HT1080 (cell line): ENCODE results near the gene BTG1. TPM values are rescaled to one million over a fixed set of nuclear protein-coding genes. Genes with fewer than 3 reads are reported as not detected.
"Not testable (repeated sequence)": the region's sequence is repeated elsewhere in the genome, so short reads cannot be mapped to it uniquely, and the experiment has no call there.

ENCODE experiments used
- DNase-seq: peaks from one replicate; pipeline ENCODE4 v3.0.0-alpha.2; 2015; ENCODE audit warnings: low read depth
- total RNA-seq: library from RNA; depleted of rRNA; stranded (reverse); fragments of >200 nt; shearing (Covaris generic); gene quantifications from 2 replicates; pipeline ENCODE4 v1.2.3, GENCODE V29; 2014

BTG1 gene
- total RNA-seq, 1 experiment from 2014 or later = 17.8 TPM

DNA sequence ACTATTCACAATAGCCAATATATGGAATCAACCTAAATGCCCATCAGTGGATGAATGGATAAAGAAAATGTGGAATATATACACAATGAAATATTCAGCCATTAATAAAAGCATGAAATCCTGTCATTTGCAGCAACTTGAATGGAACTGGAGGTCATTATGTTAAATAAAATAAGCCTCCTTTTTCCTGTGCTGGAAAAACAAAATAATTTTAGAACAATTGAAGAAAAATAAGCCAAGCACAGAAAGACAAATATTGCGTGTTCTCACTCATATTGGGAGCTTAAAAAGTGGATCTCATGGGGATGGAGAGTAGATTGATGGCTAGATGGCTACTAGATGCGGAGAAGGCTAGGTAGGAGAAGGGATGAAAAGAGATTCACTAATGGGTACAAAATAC, 6.3 kb upstream of the BTG1 start:
- no peak for DNase-seq

DNA sequence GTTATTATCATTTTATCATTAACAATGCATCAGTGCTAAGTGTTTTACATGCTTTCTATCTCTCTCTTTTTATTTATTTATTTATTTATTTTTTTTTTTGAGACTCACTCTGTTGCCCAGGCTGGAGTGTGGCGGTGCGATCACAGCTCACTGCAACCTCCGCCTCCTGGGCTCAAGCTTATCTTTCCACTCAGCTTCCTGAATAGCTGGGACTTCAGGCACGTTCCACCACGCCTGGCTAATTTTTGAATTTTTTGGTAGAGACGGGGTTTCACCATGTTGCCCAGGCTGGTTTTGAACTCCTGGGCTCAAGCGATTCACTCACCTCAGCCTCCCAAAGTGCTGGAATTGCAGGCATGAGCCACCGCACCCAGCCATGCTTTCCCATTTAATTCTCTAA, 3.9 kb upstream of the BTG1 start:
- DNase-seq = no peak

DNA sequence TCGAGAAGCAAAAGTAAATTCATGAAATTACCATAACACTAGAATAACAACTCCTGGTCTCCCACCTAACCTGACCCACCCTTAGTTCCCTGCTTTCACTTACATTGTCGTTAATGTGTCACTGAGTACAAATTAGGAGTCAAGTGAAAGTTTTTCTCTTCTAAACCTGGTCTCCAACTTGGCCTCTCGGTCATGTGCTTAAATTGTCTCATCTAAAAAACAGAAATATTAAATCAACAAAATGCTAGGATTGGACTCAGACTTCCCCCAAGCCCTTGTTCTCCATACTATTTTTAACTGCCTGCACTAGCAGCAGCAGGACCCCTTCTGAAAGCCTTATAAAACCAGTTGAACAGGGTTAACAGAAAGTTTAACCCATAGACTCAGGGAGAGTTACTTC, 1.8 kb upstream of the BTG1 start:
- no peak for DNase-seq

DNA sequence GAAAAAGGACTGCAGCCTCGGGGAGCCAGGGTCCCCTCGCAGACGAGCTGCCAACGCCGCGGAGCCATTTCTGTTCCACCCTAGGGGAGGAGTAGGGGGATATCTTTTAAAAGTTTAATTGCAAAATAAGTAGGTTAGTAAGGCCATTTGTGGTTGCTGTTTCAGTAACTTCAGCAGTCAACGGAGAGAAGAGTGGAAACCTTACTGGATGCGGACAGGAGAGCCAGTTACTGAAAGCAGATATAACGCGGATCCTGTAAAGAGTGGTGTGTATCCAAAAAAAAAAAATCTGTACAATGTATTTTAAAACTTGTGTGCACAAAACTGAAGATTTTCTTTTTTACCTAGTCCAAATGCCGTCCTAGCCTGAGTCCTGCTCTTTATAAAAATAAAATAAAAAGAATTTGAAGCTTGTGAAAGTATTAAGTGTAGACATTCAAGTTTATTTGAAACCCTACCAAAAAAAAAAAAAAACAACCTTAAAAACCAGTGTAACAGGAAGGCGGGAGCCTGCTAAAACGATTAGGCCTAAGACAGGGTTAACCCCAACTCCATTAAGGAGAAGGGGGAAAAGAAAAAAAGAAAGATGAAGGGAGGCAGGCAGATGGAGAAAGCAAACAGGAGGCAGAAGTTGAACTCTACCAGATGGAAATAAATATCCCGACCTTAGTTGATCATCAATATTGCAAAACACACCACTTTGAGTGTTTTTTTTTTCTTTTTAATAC, 1.0 kb upstream of the BTG1 start:
- no peak for DNase-seq

DNA sequence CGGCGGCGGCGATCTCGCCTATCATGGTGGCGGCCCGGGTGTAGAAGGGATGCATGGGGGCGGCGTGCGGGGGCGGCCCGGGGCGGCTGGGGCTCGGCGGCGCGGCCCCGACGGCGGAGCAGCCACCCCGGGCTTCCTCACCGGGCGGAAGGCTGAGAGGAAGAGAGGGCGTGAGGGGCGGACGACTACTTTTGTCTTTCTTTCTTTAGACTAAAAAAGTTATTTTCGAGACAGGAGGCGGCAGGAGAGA, 240 bp downstream of the BTG1 start:
- DNase-seq = no peak

DNA sequence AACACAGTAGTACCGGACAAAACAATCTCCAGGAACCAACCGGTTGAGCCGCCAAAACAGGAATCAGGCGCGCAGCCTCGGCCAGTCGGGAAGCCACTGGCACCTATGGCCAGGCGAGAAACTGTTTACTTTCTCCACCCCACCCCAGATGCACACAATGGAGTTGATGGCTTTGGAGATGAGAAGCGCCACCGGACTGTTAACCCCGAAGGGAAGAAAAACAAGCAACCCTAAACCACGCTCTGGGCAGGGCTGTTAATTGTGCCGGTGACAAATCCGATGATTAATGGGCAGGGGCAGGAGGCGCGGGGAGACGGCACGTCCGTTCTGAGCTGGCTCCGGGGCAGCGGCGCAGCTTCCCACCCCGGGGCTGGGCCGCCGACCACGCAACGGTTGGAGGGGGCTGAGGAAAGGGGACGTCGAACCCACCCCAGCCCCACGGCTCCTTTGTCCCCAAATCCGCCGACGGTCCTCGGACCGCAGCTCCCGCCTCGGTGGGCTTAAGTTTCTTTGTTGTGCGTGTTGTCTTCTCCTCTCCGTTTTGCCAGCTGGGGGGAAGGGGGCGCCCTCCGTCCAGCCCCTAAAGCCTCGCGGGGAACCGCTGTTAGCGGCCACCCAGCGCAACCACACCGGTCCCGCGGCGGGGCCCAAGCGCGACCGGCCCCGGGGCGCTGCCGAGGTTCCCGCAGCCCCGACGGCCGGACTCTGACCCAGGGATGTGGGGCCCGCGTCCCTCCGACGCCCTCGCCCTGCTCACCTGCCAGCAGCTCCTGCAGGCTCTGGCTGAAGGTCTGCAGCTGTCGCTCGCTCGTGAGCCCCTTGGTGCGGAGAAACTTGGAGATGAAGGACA, 790 bp downstream of the BTG1 start:
- peak; percentile 64 for DNase-seq

DNA sequence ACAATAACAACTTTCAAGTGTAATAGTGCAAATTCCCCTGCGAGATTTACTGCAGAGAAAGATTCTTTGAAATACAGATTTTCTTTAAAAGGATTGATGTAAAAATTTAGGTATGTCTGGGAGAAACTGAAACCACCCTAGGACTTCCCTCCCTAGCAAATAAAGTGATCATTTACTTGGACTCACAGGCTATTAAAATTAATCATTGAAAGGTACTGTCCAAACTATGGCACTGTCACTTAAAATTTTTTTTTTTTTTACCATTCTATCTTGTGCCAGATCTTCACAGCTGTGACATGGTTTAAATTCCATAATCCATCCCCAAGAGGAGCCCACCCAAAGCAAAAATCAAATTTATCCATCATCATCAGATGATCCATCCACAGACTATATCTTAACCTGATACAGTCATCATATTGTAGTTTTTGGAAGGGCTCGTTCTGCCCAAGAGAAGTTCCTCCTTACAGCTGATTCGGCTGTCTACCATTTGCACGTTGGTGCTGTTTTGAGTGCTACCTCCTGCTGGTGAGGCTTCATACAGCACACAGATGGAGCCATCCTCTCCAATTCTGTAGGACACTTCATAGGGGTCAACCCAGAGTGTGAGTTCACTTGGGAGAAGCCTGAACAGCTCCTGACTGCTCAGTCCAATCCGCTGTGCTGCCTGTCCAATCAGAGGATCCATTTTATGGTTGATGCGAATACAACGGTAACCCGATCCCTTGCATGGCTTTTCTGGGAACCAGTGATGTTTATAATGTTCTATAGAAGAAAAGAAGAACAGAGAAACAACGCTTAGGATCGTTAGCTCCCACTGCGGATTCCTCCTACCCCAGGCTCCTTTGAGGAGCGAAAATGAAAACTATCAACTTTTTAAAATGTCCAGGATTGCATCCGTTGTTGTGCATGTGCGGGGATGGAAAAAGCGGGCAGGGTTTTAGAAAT, 1.7 kb downstream of the BTG1 start:
- DNase-seq = peak; percentile 90

DNA sequence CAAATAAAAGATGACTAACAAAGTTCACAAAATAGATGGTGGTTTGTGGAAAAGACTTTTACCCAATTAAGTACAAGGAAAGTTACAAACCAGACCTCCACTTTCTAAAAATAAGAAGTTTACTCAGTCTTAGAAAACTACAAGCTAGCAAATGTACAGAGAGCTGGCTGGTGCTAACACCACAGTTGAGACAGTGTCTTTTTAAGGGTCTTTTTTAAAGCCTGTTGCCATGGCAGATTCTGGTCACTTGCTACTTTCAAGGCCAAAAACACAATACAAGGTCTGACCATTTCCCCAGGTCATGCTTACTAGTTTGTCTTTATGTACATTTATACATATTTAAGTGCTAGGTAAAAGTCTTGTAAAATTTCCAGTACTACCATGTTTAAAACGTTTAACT, 2.4 kb downstream of the BTG1 start:
- no peak for DNase-seq

DNA sequence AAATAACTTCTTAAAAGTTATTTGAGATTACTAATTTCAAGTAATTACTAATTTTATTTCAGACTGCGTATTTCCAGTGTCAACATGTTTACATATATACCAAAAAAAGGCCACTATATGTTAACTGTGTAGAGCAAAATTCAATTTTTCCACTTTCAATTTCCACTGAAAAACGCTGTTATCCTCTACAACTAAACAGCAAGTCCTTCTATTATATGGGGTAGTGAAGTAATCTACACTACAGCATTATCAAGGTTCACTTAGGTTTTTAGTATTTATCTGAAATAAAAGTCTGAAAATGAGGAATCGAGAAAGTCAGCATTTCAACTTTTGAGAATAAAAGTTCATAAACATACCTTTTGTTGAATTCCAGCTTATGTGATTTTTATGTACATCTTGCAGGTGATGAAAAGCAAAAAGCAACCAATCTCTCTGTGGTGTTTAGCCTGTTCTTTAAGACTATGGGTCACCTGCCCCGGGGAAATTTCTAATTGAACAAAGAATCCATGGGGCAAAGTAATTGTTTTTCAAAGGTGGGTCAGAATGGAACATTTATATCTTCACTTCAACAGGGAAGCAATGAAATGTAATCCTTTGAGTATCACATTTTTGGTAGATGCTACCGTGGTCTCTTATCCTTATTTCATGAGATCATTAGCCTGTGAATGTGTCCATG, 3.3 kb downstream of the BTG1 start:
- DNase-seq = no peak

DNA sequence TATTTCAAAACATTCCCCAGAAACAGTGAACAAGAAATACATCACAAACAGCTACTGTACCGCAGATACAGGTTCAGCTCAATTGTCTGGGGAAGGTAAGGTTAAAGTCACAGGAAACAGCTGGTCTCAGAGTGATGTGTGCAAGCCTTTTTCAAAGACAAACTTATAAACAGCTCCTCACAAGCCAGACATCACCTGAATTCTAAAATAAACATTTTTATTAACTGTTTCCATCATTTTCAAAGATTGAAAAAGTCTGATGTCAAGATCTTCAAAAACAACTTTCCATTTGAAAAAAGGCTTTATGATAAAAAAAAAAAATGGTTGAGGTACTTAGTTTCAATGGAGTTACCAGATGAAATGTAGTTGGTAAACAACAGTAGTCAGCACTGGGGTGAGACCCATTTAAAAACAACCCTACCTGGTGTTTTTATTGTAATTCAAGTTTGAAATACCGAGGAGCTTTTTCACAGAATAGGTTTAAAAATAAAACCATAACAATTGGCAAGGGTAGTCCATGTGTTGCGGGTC, 4.0 kb downstream of the BTG1 start:
- no peak for DNase-seq

DNA sequence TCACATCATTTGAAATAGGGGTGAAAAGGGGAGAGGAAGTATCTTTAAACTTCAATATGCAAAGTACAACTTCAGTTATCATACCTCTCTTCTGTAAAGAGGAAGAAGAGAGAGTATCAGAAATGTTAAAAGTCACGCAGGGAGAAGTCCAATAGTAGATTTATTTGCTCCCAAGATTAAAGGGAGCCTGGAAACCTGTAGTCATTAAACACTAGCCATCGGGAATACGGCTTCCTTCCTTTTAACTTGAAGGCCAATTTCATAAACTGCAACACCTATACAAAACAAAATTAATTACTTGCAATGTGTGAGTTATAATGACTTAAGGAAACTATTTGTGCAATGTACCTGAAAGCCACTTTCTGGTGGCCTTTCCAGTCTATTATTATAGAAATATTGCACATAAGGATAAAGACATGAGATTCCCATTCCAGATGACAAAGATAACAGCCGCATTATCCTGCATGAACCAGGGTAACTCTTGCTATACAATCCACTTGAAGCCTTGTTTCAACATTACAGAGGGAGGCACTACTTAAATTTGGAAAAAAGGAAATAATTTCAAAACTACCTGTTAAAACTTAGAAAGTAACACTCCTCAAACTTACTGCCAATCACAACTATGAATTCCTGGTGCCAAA, 4.6 kb downstream of the BTG1 start:
- no peak for DNase-seq

DNA sequence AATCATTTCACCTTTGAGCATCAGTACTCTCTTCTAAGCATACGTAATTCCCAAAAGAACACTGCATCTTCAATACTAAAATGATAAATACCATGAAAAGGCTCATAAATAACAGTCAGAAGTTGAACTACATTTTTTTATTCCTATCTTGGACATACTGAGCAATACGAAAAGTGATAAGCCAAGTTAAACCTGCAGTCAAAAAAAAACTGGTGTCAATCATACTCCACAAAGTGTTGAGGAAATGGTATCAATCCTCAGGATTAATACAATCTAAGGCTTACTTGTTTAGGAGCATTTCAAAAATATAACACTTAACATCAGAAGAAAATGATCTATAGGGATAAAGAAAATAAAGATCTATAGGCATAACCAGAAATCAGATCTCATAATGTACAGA, 5.5 kb downstream of the BTG1 start:
- no peak for DNase-seq

DNA sequence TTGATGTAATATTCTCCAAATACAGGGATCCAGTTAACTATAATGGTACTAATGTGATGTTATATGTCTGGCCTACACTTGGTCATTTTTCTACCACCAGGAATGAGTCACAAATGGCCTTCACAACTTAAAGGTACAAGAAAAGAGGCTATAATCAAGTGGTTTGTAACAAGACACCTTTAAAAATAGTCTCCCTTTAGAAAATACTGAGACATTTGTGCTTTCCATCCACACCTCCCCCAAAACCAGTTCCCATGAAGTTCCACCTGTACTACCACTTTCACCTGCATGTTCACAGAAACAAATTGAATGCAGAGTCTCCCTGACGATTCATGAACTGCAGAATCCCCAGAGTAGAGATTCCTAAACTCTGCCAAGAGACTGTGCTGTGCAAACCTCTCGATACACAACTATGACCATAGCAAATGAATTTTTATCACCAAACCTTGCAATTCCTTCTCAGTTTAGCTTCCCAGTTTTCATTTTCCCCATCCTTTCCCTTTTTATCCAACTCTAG, 6.0 kb downstream of the BTG1 start:
- peak; percentile 40 for DNase-seq

DNA sequence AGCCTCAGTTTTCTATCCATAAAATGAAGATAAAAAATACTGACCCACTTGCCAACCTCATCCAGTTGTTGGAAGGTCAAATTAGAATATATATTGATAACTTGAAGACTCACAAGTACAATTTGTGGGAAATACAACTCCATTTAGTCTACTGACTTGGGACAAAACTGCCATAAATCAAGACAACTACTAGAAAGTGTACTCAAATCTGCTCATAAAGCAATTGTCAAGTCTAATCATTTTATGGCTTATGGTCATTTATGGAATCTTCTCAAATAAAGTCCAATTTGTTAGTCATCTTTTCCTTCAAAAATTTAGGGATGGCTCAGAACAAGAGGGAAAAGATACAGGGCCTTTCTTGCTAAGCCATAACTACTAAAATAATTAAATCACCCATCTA, 7.0 kb downstream of the BTG1 start:
- no peak for DNase-seq

DNA sequence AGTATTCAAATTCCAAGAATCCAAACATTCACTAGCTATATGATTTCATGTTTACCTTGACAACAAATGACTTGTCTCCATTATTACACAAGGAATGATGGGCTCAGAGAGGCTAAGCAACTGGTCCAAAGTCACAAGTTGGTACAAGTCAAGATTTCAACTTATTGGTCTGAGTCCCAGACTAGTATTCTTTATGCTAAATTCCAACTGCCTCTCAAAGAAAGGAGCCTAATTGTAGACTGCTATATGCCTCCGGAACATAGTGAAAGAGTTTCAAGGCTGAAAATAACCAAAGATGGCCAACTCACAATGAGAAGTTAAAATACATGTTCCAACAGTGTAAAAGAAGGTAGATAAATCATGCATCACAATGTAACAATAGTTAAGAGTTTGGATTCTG, 7.5 kb downstream of the BTG1 start:
- DNase-seq = no peak

DNA sequence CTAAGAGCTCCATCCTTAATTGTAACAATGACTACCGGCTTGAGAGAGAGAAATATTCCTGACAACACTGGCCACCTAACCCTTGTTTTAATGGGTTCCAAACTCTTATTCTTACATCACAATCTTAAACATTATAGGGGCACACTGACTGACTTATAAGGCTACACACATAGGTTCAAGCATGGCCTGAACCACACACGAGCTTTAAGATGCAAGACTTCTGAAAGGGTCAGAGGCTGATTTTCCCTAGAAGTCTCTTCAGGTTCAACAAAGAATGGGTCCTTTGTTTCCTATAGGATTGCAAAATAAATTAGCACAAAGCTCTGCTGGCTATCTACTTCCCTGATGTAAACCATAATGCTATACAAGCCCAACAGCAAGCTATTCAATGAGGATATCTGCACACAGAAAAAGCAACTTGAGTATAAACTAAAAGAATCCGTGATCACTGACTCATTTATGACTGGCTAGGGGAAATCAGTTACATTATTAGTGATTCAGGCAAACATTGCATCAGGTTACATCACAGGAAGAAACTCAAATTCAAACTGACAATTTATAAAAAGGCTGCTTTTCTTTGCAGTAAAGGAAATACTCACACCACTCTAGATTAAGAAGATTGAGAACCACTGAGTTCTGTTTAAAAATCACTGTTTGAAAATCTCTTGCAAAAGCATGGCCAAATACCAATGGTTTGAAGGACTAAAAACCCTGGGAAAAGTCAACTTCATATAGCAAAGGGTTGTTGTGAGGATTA, 8.5 kb downstream of the BTG1 start:
- DNase-seq = peak; percentile 91

DNA sequence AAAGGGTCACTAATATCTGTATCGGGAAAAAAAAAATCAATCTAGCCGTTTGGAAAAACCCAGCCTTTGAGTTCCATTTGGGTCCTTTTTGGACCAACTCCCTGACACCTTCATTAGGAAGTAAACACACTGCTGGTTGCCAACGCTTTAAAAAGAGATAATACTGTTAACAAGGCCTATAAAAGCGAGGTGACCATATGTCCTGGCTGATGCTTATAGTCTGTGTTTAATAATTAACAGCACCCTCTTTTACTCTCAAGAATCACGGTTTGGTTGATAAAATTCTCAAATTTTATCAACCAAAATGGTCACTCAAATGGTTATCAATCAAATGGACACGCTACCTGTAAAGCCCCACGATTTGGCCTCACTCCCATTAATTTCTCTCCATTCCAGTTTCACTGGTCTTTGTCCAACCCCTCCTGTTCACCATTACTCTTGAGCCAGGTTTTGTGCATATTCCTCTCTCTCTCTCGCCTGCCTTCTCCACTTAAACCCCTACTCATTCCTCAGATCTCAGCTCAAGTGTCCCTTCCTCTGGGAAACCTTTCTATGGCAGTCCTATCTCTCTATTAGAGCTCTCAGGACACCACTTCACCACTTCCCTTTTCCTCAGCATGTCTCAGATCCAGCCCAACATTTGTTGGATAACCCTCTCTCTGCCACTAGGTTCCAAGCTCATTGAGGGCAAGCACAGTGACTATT, 9.5 kb downstream of the BTG1 start:
- no peak for DNase-seq

DNA sequence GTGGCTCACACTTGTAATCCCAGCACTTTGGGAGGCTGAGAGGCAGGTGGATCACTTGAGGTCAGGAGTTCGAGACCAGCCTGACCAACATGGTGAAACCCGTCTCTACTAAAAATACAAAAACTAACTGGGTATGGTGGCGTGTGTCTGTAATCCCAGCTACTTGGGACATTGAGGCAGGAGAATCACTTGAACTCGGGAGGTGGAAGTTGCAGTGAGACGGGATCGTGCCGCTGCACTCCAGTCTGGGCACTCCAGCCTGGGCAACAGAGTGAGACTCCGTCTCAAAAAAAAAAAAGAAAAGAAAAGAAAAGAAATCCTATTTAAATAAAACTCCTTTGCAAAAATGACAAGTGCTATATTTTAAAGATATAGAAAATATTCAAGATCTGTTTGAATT, 10.1 kb downstream of the BTG1 start:
- not testable (repeated sequence) for DNase-seq

DNA sequence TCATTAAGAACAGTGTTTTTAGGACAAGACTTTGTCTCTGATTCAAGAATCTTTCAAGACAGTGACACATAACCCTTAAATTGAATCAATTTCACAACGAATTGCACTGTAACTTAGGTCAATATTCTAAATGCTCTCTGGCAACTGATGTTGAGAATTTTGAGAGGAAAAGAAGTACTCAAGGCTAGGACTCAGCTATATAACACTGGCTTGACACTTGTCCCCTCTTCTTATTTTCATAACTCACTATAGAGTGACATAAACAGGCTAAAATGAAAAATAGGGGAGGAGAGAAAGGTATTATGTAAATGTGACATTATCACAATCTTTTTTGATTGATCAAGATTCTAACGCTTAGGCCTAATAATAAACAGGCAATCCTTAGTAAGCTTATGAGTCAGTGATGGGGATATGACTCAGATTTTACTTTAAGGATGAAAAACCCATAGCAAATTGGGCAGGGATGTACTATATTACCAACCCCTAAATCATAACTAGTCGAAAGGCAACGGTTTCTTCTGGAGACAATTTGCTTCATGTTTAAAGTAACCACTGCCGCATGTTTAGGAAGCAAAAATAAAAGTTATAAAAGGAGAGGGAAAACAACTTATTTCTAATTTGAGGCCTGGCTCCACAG, 10.9 kb downstream of the BTG1 start:
- peak; percentile 79 for DNase-seq
